ENCODE results near the gene NT5DC1.
A peak's percentile ranks its signal among the peaks of the same experiment; 100 is the strongest.

NT5DC1 gene

DNA sequence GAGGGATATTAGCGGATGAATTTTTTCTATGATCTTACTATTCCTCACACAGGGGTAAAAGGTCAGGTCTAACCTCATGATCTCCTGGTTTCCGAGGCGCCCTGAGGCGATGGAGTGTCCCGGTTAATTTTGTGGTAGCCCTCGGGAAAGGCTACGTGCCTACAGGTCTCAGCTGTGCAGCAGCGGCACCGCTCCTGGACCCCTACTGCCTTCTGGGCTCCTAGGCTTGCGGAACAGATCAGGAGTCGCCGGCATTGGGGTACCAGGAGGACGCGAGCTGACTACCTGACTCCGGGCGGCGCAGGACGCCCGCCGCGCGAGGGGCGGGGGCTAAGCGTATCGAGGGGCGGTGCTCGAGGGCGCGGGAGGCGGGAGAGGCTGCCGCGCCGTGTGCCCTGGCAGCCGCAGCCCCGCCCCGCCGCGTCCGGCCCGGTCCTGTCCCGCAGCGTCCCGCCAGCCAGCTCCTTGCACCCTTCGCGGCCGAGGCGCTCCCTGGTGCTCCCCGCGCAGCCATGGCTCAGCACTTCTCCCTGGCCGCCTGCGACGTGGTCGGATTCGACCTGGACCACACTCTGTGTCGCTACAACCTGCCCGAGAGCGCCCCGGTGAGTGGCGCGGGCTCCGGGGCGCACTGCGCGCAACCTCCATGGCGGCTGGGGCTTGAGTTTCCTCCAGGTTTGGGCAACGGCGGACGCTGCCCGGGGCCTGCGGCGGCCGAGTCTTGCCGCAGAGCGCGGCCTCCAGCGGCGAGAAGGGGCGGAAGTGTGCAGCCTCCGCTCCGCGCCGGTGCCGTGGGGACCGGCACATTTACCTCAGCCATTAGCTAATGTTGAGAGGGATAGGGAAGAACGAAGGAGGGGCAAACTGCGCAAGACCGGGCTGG, at the start of gene NT5DC1:
Gene NT5DC1, plus strand, starts transcription at position 435 of the 883 bp plus-strand sequence. Its CDS starts 78 bp downstream, at position 513.
- DNase-seq (ENCODE audit: extremely low read depth in 1 of 2, low read depth in 1 of 2), result peak; percentile 71 to 73

DNA sequence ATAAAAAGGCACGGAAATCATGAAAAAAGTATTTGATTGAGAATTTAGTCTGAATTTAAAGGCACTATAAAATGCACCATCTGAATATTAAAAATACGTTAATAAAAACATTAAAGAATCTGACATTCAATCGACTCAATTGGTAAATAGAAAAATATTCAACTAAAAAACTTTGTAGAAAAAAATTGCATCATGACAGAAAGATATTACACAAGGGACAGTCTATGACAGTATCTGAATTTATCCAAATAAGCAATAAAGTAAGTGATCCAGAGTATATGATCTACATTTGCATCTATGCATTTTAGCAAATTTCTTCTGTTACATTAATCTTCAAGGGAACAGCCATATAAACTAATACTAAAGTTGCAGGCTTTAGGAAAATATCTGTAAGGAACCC, 49.4 kb upstream of the NT5DC1 start:
- no peak for DNase-seq (ENCODE audit: extremely low read depth in 1 of 2, low read depth in 1 of 2)

GRCh38 chr6:116055513-116055912, 45.1 kb upstream of the NT5DC1 start:
- DNase-seq (ENCODE audit: extremely low read depth in 1 of 2, low read depth in 1 of 2), result no peak

- DNase-seq (ENCODE audit: extremely low read depth in 1 of 2, low read depth in 1 of 2), result no peak
Measured at GRCh38 chr6:116057766-116058165, 42.9 kb upstream of the NT5DC1 start.

DNA sequence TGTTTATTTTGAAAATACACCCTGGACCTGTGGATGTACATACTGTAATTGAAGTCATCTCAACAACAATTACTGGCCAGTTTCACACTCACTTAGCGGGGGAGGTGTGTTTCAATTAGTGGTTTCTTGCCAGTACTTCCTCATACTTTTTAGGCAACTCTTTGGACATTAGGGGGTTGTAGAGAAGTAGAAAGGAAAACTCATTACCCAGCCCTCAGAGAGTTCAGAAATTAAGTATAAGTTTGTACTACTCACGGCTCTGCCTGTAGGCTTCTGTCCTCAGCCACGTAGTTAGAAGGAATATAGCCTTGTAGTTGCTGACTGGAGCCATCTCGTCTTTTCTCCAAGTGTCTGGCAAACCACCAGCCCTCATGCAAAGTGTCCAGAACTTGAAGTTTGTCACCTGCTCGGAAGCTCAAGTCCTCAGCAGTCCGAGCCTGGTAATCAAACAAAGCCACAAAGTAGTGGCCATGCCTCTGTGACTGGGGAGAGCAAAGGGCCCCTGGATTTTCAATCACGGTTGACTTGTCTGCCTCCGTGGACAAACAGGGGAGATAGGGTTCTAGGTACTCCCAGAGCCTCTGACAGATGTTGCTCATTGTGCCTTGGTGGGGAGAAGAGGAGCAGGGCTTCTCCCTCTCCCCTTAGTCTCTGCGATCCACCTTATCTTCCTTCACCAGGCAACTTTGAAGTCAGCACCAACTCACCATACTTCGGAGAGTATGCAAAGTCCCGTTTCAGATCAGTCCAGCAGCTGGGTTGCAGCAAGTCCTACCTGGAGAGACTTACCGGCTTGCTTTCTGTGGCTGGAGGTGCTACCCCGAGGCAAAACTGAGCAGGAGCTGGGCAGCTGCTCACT, 40.7 kb upstream of the NT5DC1 start:
- no peak for DNase-seq (ENCODE audit: extremely low read depth in 1 of 2, low read depth in 1 of 2)

DNA sequence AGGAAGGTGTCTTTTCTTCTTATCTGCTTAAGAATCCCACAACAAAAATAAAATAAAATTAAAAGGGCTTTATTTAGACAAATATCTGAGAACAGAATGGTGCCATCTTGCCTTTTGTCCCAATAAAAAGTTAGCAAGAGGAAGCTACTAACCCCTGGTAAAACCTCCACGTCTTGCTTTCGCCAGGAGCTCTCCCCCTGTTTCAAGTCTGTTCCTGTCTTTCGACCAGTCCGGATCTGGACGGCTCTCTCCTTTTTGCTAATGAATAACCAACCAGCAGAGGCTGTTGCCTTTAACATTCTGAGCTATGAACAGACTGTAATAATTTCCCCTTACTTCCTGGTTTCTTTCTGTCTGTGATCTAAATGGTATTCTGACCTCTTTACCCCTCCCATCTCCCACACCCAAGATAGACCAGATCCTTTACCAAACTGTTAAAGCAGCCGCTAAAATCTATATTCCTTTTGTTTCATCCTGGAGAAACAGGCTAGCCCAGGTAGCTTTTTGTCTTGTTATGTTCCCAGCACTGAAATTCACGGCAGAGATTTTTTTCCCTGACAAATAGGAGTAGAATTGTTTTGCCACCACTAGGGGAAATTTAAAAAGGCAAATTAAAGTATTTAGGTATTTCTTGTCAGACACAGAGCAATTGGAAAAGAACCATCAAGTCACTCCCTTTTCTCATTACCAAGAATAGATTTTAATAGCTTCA, 39.9 kb upstream of the NT5DC1 start, which contains the start of gene FRK:
Gene FRK, minus strand, starts transcription at position 320 of the 712 bp plus-strand sequence. CDS start 580 bp downstream, outside the sequence.
- no peak for DNase-seq (ENCODE audit: extremely low read depth in 1 of 2, low read depth in 1 of 2)

DNA sequence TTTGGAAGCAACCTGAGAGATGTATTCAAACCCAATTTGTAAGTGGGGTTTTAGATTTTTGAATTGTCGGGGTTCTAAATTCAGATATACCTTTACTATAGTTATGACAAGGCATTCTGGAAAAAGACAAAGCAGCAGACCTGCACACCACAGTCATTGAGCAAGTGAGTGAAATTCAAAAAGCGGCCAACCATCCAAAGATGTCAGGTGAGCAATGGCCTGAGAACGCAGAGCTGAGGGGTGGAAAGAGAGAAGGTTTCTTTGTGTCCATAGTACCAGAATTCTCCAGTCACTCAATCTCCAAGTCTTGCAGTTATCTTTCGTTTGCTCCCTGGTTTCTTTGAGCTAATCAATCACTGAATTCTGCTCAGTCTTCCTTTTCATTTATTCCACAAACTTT, 38.2 kb upstream of the NT5DC1 start:
- no peak for DNase-seq (ENCODE audit: extremely low read depth in 1 of 2, low read depth in 1 of 2)

GRCh38 chr6:116064666-116065065, 36.0 kb upstream of the NT5DC1 start:
- DNase-seq (ENCODE audit: extremely low read depth in 1 of 2, low read depth in 1 of 2), result no peak

GRCh38 chr6:116066789-116067188, 33.9 kb upstream of the NT5DC1 start:
- DNase-seq (ENCODE audit: extremely low read depth in 1 of 2, low read depth in 1 of 2), result no peak

DNA sequence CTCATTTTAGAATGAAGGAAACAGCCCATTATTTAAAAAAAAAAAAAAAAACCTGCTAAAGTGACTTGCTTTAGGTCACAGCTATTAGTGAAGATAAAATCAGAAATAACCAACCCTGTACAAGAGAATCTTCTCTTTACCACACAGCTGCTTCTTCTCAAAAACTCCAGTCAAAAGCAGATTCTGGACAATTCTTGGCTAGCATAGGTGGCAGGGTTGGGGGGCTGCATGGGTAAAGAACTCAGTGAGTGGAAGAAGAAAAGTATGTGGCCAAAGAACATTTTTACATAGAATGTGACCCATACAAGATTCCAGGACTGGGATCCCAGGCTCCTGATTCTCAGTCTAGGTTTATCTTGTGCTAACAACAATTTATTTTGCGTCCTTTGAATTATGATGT, 30.6 kb upstream of the NT5DC1 start:
- no peak for DNase-seq (ENCODE audit: extremely low read depth in 1 of 2, low read depth in 1 of 2)

- no peak for DNase-seq (ENCODE audit: extremely low read depth in 1 of 2, low read depth in 1 of 2)
Measured at GRCh38 chr6:116070616-116071389, 29.9 kb upstream of the NT5DC1 start.

DNA sequence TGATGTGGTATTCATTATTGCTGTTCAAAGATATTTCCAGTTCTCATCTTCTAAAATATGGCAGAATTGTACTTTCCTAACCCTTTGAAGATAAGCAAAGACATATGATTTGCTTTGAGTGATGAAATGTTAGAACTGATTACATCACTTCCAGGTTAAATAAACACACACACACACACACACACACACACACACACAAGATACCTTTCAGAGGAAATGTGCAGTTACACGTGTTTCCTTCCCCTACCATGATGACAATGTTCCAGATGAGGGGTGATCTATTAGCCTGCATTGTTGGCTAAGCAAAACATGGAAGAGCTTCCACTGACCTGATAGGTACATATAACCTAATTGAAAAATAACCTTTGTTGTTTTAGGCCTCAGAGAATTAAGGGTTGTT, 28.3 kb upstream of the NT5DC1 start:
- no peak for DNase-seq (ENCODE audit: extremely low read depth in 1 of 2, low read depth in 1 of 2)

- no peak for DNase-seq (ENCODE audit: extremely low read depth in 1 of 2, low read depth in 1 of 2)
Measured at GRCh38 chr6:116073765-116074440, 26.8 kb upstream of the NT5DC1 start.

GRCh38 chr6:116074732-116075390, 25.8 kb upstream of the NT5DC1 start:
- no peak for DNase-seq (ENCODE audit: extremely low read depth in 1 of 2, low read depth in 1 of 2)

- DNase-seq (ENCODE audit: extremely low read depth in 1 of 2, low read depth in 1 of 2), result no peak
Measured at GRCh38 chr6:116078522-116078921, 22.1 kb upstream of the NT5DC1 start.

DNA sequence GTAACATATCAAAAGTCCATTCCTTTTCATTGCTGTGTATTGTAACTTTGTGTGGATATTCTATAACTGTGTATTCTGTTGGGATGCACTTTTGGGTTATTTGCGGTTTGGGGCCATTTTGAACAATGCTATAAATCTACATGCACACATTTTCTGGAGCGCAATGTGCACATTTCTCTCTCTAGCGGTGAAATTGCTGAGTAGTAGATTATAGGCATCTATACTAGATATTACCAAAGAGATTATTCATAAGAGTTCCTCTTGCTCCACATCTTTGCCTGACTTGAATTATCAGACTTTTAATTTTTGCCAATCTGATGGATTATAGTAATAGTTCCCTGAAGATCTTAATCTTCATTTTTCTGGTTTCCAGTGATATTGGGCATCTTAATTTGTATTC, 21.7 kb upstream of the NT5DC1 start:
- DNase-seq (ENCODE audit: extremely low read depth in 1 of 2, low read depth in 1 of 2), result no peak

GRCh38 chr6:116083052-116083451, 17.6 kb upstream of the NT5DC1 start:
- DNase-seq (ENCODE audit: extremely low read depth in 1 of 2, low read depth in 1 of 2), result no peak

- DNase-seq (ENCODE audit: extremely low read depth in 1 of 2, low read depth in 1 of 2), result no peak
Measured at GRCh38 chr6:116084284-116084683, 16.4 kb upstream of the NT5DC1 start.

- DNase-seq (ENCODE audit: extremely low read depth in 1 of 2, low read depth in 1 of 2), result no peak
Measured at GRCh38 chr6:116087437-116088027, 13.1 kb upstream of the NT5DC1 start.
